Kidney (tissue), 14 donors: Measurements from ENCODE around the gene ISCU. TPM values are rescaled to one million over a fixed set of nuclear protein-coding genes. Genes with fewer than 3 reads are reported as not detected.

ENCODE experiments used
- DNase-seq, 5 donors: peaks; one replicate each; pipeline ENCODE4 v3.0.0-alpha.2; 2013 to 2020
- FAIRE-seq: peaks from 2 replicates; lab custom pipeline; 2012; peaks lifted over from hg19 to GRCh38; lab: Jason Lieb, UNC
- H3K27ac ChIP-seq, 2 donors: one replicate each; pipeline ENCODE4 v1.7.0; 2013; ENCODE audit warnings: low read depth in 2 of 2, low read length in 2 of 2, inconsistent platforms in 1 of 2
- H3K27me3 ChIP-seq: one replicate; pipeline ENCODE4 v1.7.1; 2013; ENCODE audit warnings: low read length, inconsistent platforms; ENCODE audit not compliant: control insufficient read depth, insufficient read depth
- H3K36me3 ChIP-seq, 3 donors: one replicate each; pipeline versions ENCODE4 v1.7.0 to v1.7.1; 2013; ENCODE audit warnings: low read length in 3 of 3, control low read depth in 1 of 3, inconsistent platforms in 1 of 3; ENCODE audit not compliant: insufficient read depth in 3 of 3, control insufficient read depth in 2 of 3
- H3K4me1 ChIP-seq, 3 donors: one replicate each; pipeline versions ENCODE4 v1.7.0 to v1.7.1; 2013; ENCODE audit warnings: low read length in 3 of 3, inconsistent platforms in 1 of 3, low read depth in 1 of 3; ENCODE audit not compliant: control insufficient read depth in 2 of 3, insufficient read depth in 2 of 3
- H3K4me3 ChIP-seq, 3 donors: one replicate each; pipeline versions ENCODE4 v1.7.0 to v1.8.1; 2013; ENCODE audit warnings: low read length in 3 of 3, control low read depth in 1 of 3, inconsistent platforms in 1 of 3
- H3K9ac ChIP-seq, 3 donors: one replicate each; pipeline versions ENCODE4 v1.7.0 to v1.7.1; 2013; ENCODE audit warnings: low read length in 3 of 3, control low read depth in 1 of 3, inconsistent platforms in 1 of 3
- H3K9me3 ChIP-seq, 3 donors: one replicate each; pipeline versions ENCODE4 v1.7.0 to v1.7.1; 2013; ENCODE audit warnings: low read length in 3 of 3, control low read depth in 1 of 3, inconsistent platforms in 1 of 3; ENCODE audit not compliant: control insufficient read depth in 2 of 3, insufficient read depth in 1 of 3
- intact Hi-C: fragments of 100-400 bp; cut with DNase I; formaldehyde crosslinking; loops from one replicate; pipeline ENCODE4 v1.11.1; 2022
- polyA plus RNA-seq: library from polyadenylated mRNA; stranded (reverse); fragments of 350-450 nt; fragmentation: Illumina TruSeq; extraction: RNeasy Lipid Tissue Mini Kit (QIAGEN cat#74804); gene quantifications from one replicate; pipeline ENCODE4 v1.2.3, GENCODE V29; 2014; ENCODE audit warnings: low read depth, low replicate concordance; ENCODE audit not compliant: insufficient read depth
- total RNA-seq: library from RNA; stranded (reverse); fragmentation: NEBNext Ultra II Directional; extraction: Animal tissue kit (Norgen Biotek cat#: 25700); gene quantifications from one replicate; pipeline ENCODE4 v1.2.1, GENCODE V29; 2021
- TF ChIP-seq, protein P1 (sequence below): IDR thresholded peaks from 3 replicates; pipeline ENCODE4 v1.5.1; 2012; ENCODE audit warnings: mild to moderate bottlenecking, moderate library complexity, borderline replicate concordance; ENCODE audit not compliant: insufficient read depth; ENCODE audit errors: extremely low read depth
- donor health status: control.
- donor health status: control.
- donor health status: control.
- donor health status: control.
- donor health status: control.
- donor health status: DM: yes; HTN: yes; CAD: no.
- donor health status: Normal renal cell carcinoma (clear cell type).

ISCU gene
- total and polyA plus RNA-seq, 2 donors from 2014 or later = 183 to 511 TPM

DNA sequence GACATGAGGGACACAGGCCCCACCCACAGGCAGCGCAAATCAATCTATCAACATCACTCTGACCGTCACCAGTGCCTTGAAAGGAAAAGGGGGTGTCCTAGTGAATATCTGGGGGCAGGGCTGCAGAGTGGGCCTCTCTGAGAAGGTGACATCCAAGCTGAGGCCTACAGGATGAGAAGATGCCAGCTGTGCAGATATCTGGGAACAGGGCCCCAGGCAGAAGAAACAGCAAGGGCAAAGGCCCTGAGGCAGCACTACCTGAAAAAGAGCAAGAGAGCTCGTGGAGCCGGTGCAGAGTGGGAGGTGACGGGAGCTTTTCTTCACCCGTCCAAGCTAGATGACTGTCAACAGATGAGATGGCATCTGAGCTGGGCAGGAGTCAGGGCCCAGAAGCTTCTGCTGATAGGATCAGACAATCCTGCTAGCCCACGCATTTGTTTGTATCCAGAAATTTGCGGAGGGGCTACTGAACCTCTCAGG is 48.0 kb downstream of the ISCU start:
- no peak overlapping the region for H3K9ac ChIP-seq
- H3K4me1 ChIP-seq = no peaks in the 10 kb centered on the region
- TF ChIP-seq, protein P1, sequence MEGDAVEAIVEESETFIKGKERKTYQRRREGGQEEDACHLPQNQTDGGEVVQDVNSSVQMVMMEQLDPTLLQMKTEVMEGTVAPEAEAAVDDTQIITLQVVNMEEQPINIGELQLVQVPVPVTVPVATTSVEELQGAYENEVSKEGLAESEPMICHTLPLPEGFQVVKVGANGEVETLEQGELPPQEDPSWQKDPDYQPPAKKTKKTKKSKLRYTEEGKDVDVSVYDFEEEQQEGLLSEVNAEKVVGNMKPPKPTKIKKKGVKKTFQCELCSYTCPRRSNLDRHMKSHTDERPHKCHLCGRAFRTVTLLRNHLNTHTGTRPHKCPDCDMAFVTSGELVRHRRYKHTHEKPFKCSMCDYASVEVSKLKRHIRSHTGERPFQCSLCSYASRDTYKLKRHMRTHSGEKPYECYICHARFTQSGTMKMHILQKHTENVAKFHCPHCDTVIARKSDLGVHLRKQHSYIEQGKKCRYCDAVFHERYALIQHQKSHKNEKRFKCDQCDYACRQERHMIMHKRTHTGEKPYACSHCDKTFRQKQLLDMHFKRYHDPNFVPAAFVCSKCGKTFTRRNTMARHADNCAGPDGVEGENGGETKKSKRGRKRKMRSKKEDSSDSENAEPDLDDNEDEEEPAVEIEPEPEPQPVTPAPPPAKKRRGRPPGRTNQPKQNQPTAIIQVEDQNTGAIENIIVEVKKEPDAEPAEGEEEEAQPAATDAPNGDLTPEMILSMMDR = no peak
- no peaks in the 10 kb centered on the region for H3K9me3 ChIP-seq
- DNase-seq (no peak), FAIRE-seq (no peak)
- H3K4me3 ChIP-seq = no peak overlapping the region
- H3K27ac ChIP-seq = no peak overlapping the region
- H3K36me3 ChIP-seq = no peaks in the 10 kb centered on the region
- H3K27me3 ChIP-seq = no peaks in the 10 kb centered on the region
- intact Hi-C loops = no loop called here

GRCh38 chr12:108610856-108611605 is 48.6 kb downstream of the ISCU start:
- no peak overlapping the region for H3K27ac ChIP-seq
- intact Hi-C loops = no loop called here
- peaks cover 0 to 4% (median 0%) of the 10 kb centered on the region in 3 donors for H3K9me3 ChIP-seq
- H3K4me3 ChIP-seq = no peak overlapping the region
- no peaks in the 10 kb centered on the region for H3K27me3 ChIP-seq
- DNase-seq (no peak), FAIRE-seq (no peak)
- H3K9ac ChIP-seq = no peak overlapping the region
- H3K36me3 ChIP-seq = no peaks in the 10 kb centered on the region
- TF ChIP-seq, protein P1 = no peak
- H3K4me1 ChIP-seq = no peaks in the 10 kb centered on the region

GRCh38 chr12:108611884-108612415 is 49.6 kb downstream of the ISCU start:
- Histone ChIP-seq H3K27ac (no peak overlapping the region), H3K36me3 (no peaks in the 10 kb centered on the region), H3K4me1 (no peaks in the 10 kb centered on the region), H3K4me3 (no peak overlapping the region), H3K9me3 (peaks cover 0 to 5% (median 0%) of the 10 kb centered on the region in 3 donors), H3K27me3 (no peaks in the 10 kb centered on the region), H3K9ac (no peak overlapping the region)
- TF ChIP-seq, protein P1 = no peak
- intact Hi-C loops = no loop called here
- FAIRE-seq (no peak), DNase-seq (no peak)
